GDM1 (cell line): ENCODE results near the gene FRMD4B.
A peak's percentile ranks its signal among the peaks of the same experiment; 100 is the strongest.

Experiments used
- DNase-seq: peaks from one replicate; lab custom pipeline; 2025; lab: John Stamatoyannopoulos, UW

FRMD4B gene

GRCh38 chr3:69405067-69405466, 19.2 kb upstream of the FRMD4B start:
- DNase-seq, result no peak

- no peak for DNase-seq
Observed at GRCh38 chr3:69403454-69403853, 17.6 kb upstream of the FRMD4B start.

- DNase-seq, result no peak
Observed at GRCh38 chr3:69400683-69401082, 14.8 kb upstream of the FRMD4B start.

GRCh38 chr3:69392850-69393249, 7.0 kb upstream of the FRMD4B start:
- DNase-seq, result no peak

- no peak for DNase-seq
Observed at GRCh38 chr3:69392415-69392814, 6.5 kb upstream of the FRMD4B start.

GRCh38 chr3:69391554-69391953, 5.7 kb upstream of the FRMD4B start:
- DNase-seq, result no peak

- no peak for DNase-seq
Observed at GRCh38 chr3:69390771-69391170, 4.9 kb upstream of the FRMD4B start.

- DNase-seq, result peak; percentile 15
Observed at GRCh38 chr3:69389520-69390248, 3.8 kb upstream of the FRMD4B start.

GRCh38 chr3:69388241-69388640, 2.4 kb upstream of the FRMD4B start:
- DNase-seq, result no peak

GRCh38 chr3:69386556-69387385, 883 bp upstream of the FRMD4B start:
- no peak for DNase-seq

GRCh38 chr3:69385123-69385722, 665 bp downstream of the FRMD4B start:
- no peak for DNase-seq

- no peak for DNase-seq
Observed at GRCh38 chr3:69384326-69384725, 1.6 kb downstream of the FRMD4B start.

GRCh38 chr3:69379661-69380060, 6.2 kb downstream of the FRMD4B start:
- DNase-seq, result no peak

- DNase-seq, result no peak
Observed at GRCh38 chr3:69378112-69378802, 7.6 kb downstream of the FRMD4B start.

- DNase-seq, result no peak
Observed at GRCh38 chr3:69377262-69377661, 8.6 kb downstream of the FRMD4B start.

GRCh38 chr3:69376731-69377130, 9.2 kb downstream of the FRMD4B start:
- no peak for DNase-seq

GRCh38 chr3:69371816-69372215, 14.1 kb downstream of the FRMD4B start:
- no peak for DNase-seq

- no peak for DNase-seq
Observed at GRCh38 chr3:69370901-69371301, 15.0 kb downstream of the FRMD4B start.

- DNase-seq, result peak; percentile 60
Observed at GRCh38 chr3:69370156-69370883, 15.6 kb downstream of the FRMD4B start.

- DNase-seq, result peak; percentile 29
Observed at GRCh38 chr3:69368129-69368741, 17.7 kb downstream of the FRMD4B start.

GRCh38 chr3:69367586-69367985, 18.3 kb downstream of the FRMD4B start:
- DNase-seq, result no peak
